IMR-90 (cell line): ENCODE results near the gene PANK2. TPM values are rescaled to one million over a fixed set of nuclear protein-coding genes. Genes with fewer than 3 reads are reported as not detected.

Experiments
- ATAC-seq: fragments of 200-7000 bp; cut with Tn5 transposase; 2 replicates; pipeline ENCODE4 v1.9.1; 2020; ENCODE audit warnings: low read depth, mild to moderate bottlenecking, moderate library complexity
- BruUV-seq: library from RNA; stranded (reverse); fragments of 400-500 nt; replicated peaks from 2 replicates; lab custom pipeline; 2021; lab: Mats Ljungman, UMichigan
- CTCF ChIA-PET: fragments of 300-600 bp; formaldehyde crosslinking; extraction: SDS; loops from one replicate; lab custom pipeline; 2021; ENCODE audit warnings: antibody characterized with exemption; lab: Yijun Ruan, JAX
- POLR2A ChIA-PET: fragments of 300-600 bp; sonication (Branson Sonifier 250); formaldehyde crosslinking; loops from one replicate; lab custom pipeline; 2022; ENCODE audit warnings: antibody characterized with exemption; ENCODE audit not compliant: unreplicated experiment; lab: Charles Lee
- DNase-seq: peaks from one replicate; pipeline ENCODE4 v3.0.0; 2013
- H2AFZ ChIP-seq: replicated peaks from 2 replicates; pipeline ENCODE3; 2013; ENCODE audit warnings: low read length, mild to moderate bottlenecking; ENCODE audit not compliant: poor library complexity
- H2AK5ac ChIP-seq: 2 replicates; pipeline ENCODE4 v1.6.1; 2013; ENCODE audit warnings: low read depth, low read length, inconsistent platforms
- H2AK9ac ChIP-seq: replicated peaks from 2 replicates; pipeline ENCODE3; 2013; ENCODE audit warnings: mild to moderate bottlenecking, low read depth, low read length, moderate library complexity; ENCODE audit not compliant: poor library complexity
- H2BK120ac ChIP-seq: 2 replicates; pipeline ENCODE4 v1.6.1; 2013; ENCODE audit warnings: low read depth, low read length, inconsistent platforms
- H2BK15ac ChIP-seq: 3 replicates; pipeline ENCODE4 v1.6.1; 2013; ENCODE audit warnings: low read depth, low read length, inconsistent platforms
- H2BK20ac ChIP-seq: 2 replicates; pipeline ENCODE4 v1.6.1; 2013; ENCODE audit warnings: low read depth, mild to moderate bottlenecking, inconsistent platforms, low read length, moderate library complexity
- H2BK5ac ChIP-seq: 2 replicates; pipeline ENCODE4 v1.6.1; 2013; ENCODE audit warnings: mild to moderate bottlenecking, low read depth, low read length, inconsistent platforms; ENCODE audit not compliant: poor library complexity, severe bottlenecking
- H3K14ac ChIP-seq: replicated peaks from 2 replicates; pipeline ENCODE4 v1.6.1; 2013; ENCODE audit warnings: low read depth, low read length, inconsistent platforms
- H3K18ac ChIP-seq: 2 replicates; pipeline ENCODE4 v1.6.1; 2013; ENCODE audit warnings: low read depth, low read length, control low read depth
- H3K23ac ChIP-seq: 2 replicates; pipeline ENCODE4 v1.6.1; 2013; ENCODE audit warnings: low read depth, low read length, inconsistent platforms
- H3K27ac ChIP-seq: 2 replicates; pipeline ENCODE4 v1.5.1; 2013; ENCODE audit warnings: mild to moderate bottlenecking, control low read depth, low read length; ENCODE audit not compliant: insufficient read depth
- H3K27me3 ChIP-seq: 2 replicates; pipeline ENCODE4 v1.6.1; 2013; ENCODE audit warnings: low read length; ENCODE audit not compliant: control insufficient read depth, insufficient read depth
- H3K36me3 ChIP-seq: 2 replicates; pipeline ENCODE4 v1.6.1; 2013; ENCODE audit warnings: low read length, mixed read lengths; ENCODE audit not compliant: control insufficient read depth, insufficient read depth
- H3K4ac ChIP-seq: 2 replicates; pipeline ENCODE4 v1.6.1; 2013; ENCODE audit warnings: low read depth, low read length, inconsistent platforms
- H3K4me1 ChIP-seq: 2 replicates; pipeline ENCODE4 v1.6.1; 2013; ENCODE audit warnings: low read length, mixed read lengths; ENCODE audit not compliant: control insufficient read depth, insufficient read depth
- H3K4me2 ChIP-seq: 2 replicates; pipeline ENCODE4 v1.6.1; 2013; ENCODE audit warnings: low read depth, mild to moderate bottlenecking, control low read depth, low read length, moderate library complexity
- H3K4me3 ChIP-seq: 2 replicates; pipeline ENCODE4 v1.5.1; 2013; ENCODE audit warnings: low read depth, mild to moderate bottlenecking, control low read depth, low read length, moderate library complexity; ENCODE audit not compliant: insufficient read depth
- H3K56ac ChIP-seq: 2 replicates; pipeline ENCODE4 v1.6.1; 2013; ENCODE audit warnings: low read length, inconsistent platforms; ENCODE audit not compliant: insufficient read depth; ENCODE audit errors: extremely low read depth
- H3K79me1 ChIP-seq, 2 experiments: 2 replicates each; pipeline ENCODE4 v1.6.1; 2013; ENCODE audit warnings: low read length in 2 of 2, inconsistent platforms in 1 of 2, low read depth in 1 of 2
- H3K9ac ChIP-seq: 2 replicates; pipeline ENCODE4 v1.6.1; 2013; ENCODE audit warnings: low read depth, low read length, control low read depth
- H3K9me1 ChIP-seq: 2 replicates; pipeline ENCODE4 v1.6.1; 2013; ENCODE audit warnings: low read length, inconsistent platforms; ENCODE audit not compliant: insufficient read depth
- H3K9me3 ChIP-seq: 2 replicates; pipeline ENCODE4 v1.6.1; 2013; ENCODE audit warnings: low read length; ENCODE audit not compliant: control insufficient read depth, insufficient read depth
- H4K20me1 ChIP-seq: 2 replicates; pipeline ENCODE4 v1.6.1; 2013; ENCODE audit warnings: low read length, inconsistent platforms; ENCODE audit not compliant: insufficient read depth
- H4K5ac ChIP-seq: 2 replicates; pipeline ENCODE4 v1.6.1; 2013; ENCODE audit warnings: mild to moderate bottlenecking, low read depth, low read length, control low read depth
- H4K8ac ChIP-seq, 2 experiments: 2 replicates each; pipeline ENCODE4 v1.6.1; 2013; ENCODE audit warnings: low read depth in 2 of 2, low read length in 2 of 2, control low read depth in 1 of 2, inconsistent platforms in 1 of 2
- H4K91ac ChIP-seq: 2 replicates; pipeline ENCODE4 v1.6.1; 2013; ENCODE audit warnings: low read depth, low read length, inconsistent platforms; ENCODE audit not compliant: insufficient read depth
- BHLHE40 ChIP-seq: fragments of 150-350 bp; IDR thresholded peaks from 2 replicates; pipeline ENCODE4 v1.6.1; 2016; ENCODE audit warnings: mild to moderate bottlenecking, low read depth, low read length
- CEBPB ChIP-seq: IDR thresholded peaks from 2 replicates; pipeline ENCODE4 v1.6.1; 2012; ENCODE audit warnings: low read depth, low read length, improper control_type of control experiment
- CHD1 ChIP-seq: IDR thresholded peaks from 2 replicates; pipeline ENCODE4 v1.6.1; 2012; ENCODE audit warnings: low read depth, low read length, improper control_type of control experiment
- CTCF ChIP-seq: conservative IDR thresholded peaks from 2 replicates; pipeline ENCODE4 v1.5.1; 2012; ENCODE audit warnings: mild to moderate bottlenecking, low read depth, low read length, improper control_type of control experiment
- ELK1 ChIP-seq: fragments of 150-350 bp; IDR thresholded peaks from 2 replicates; pipeline ENCODE4 v1.6.1; 2016; ENCODE audit warnings: low read depth, mild to moderate bottlenecking, low read length, moderate library complexity, borderline replicate concordance
- FOS ChIP-seq: fragments of 150-350 bp; IDR thresholded peaks from 2 replicates; pipeline ENCODE4 v1.6.1; 2016; ENCODE audit warnings: low read depth, low read length
- MAFK ChIP-seq: IDR thresholded peaks from 2 replicates; pipeline ENCODE4 v1.6.1; 2012; ENCODE audit warnings: low read depth, low read length, improper control_type of control experiment
- MAZ ChIP-seq: IDR thresholded peaks from 2 replicates; pipeline ENCODE4 v1.6.1; 2012; ENCODE audit warnings: low read depth, mild to moderate bottlenecking, low read length, improper control_type of control experiment, moderate library complexity, borderline replicate concordance
- MXI1 ChIP-seq: IDR thresholded peaks from 2 replicates; pipeline ENCODE4 v1.6.1; 2012; ENCODE audit warnings: low read depth, mild to moderate bottlenecking, low read length, moderate library complexity, borderline replicate concordance
- NFE2L2 ChIP-seq: fragments of 150-350 bp; IDR thresholded peaks from 2 replicates; pipeline ENCODE4 v1.6.1; 2016; ENCODE audit warnings: low read depth, mild to moderate bottlenecking, low read length
- POLR2A ChIP-seq: IDR thresholded peaks from 2 replicates; pipeline ENCODE4 v1.6.1; 2012; ENCODE audit warnings: mild to moderate bottlenecking, low read depth, low read length
- RAD21 ChIP-seq: IDR thresholded peaks from 2 replicates; pipeline ENCODE4 v1.6.1; 2012; ENCODE audit warnings: low read length, improper control_type of control experiment
- RCOR1 ChIP-seq: IDR thresholded peaks from 2 replicates; pipeline ENCODE4 v1.6.1; 2012; ENCODE audit warnings: mild to moderate bottlenecking, low read length, improper control_type of control experiment; ENCODE audit not compliant: insufficient replicate concordance
- RFX5 ChIP-seq: IDR thresholded peaks from 2 replicates; pipeline ENCODE4 v1.8.0; 2012; ENCODE audit warnings: low read depth, mild to moderate bottlenecking, low read length, moderate library complexity
- SMC3 ChIP-seq: fragments of 150-350 bp; IDR thresholded peaks from 2 replicates; pipeline ENCODE4 v1.6.1; 2016; ENCODE audit warnings: low read depth, mild to moderate bottlenecking, antibody characterized with exemption, low read length, moderate library complexity
- USF2 ChIP-seq: fragments of 150-350 bp; IDR thresholded peaks from 2 replicates; pipeline ENCODE4 v1.6.1; 2017; ENCODE audit warnings: mild to moderate bottlenecking, antibody characterized with exemption, low read length, low read depth
- WGBS, 2 experiments: methylation state at CpG; one replicate each; pipeline versions ENCODE4 v1.1.5 to v1.1.7; 2013; ENCODE audit warnings: missing lambda C conversion rate in 2 of 2; ENCODE audit not compliant: insufficient read length in 1 of 2; ENCODE audit errors: extremely low coverage in 2 of 2; 5-methylcytosine and 5-hydroxymethylcytosine counted together
- dilution Hi-C: fragments of 300-500 bp; cut with HindIII; formaldehyde crosslinking; loops from one replicate; pipeline ENCODE4 v1.14.3; 2018; ENCODE audit warnings: low sequenced_read_pairs; ENCODE audit not compliant: unreplicated experiment
- in situ Hi-C: fragments of 300-500 bp; cut with MboI; formaldehyde crosslinking; loops from 3 replicates; pipeline ENCODE4 v1.14.3; 2019; ENCODE audit warnings: low sequenced_read_pairs, inconsistent platforms, mixed read lengths
- intact Hi-C: fragments of 100-400 bp; cut with micrococcal nuclease; formaldehyde crosslinking; loops from 2 replicates; pipeline ENCODE4 v1.10.0; 2022
- polyA plus RNA-seq, 3 experiments: library from polyadenylated mRNA; depleted of rRNA; stranded (reverse); fragments of >200 nt; gene quantifications; 2 replicates each; pipeline ENCODE4 v1.2.3, GENCODE V29; 2012; ENCODE audit warnings: low replicate concordance in 1 of 3
- total RNA-seq: library from RNA; depleted of rRNA; stranded (reverse); fragments of >200 nt; gene quantifications from 2 replicates; pipeline ENCODE4 v1.2.3, GENCODE V29; 2012

Gene PANK2
- total and polyA plus RNA-seq, 2 of the 4 experiments (the other 2 are of a cell fraction): 17.7 to 28.1 TPM

GRCh38 chr20:3937618-3938017, 48.4 kb downstream of the PANK2 start:
- H3K79me1 ChIP-seq: peaks cover 16 to 51% of the 10 kb centered on the region in 2 experiments
- in situ Hi-C loops (no loop called here), dilution Hi-C loops (no loop called here), intact Hi-C loops (no loop called here)
- no peak overlapping the region for H4K8ac ChIP-seq
- no peak overlapping the region for H3K27ac ChIP-seq
- H2AK5ac ChIP-seq: no peak overlapping the region
- POLR2A ChIA-PET: no interaction called here
- H3K56ac ChIP-seq: no peak overlapping the region
- no peak overlapping the region for H3K4me2 ChIP-seq
- no peak overlapping the region for H3K4ac ChIP-seq
- H3K9me1 ChIP-seq: peaks cover 29% of the 10 kb centered on the region
- no peaks in the 10 kb centered on the region for H3K9me3 ChIP-seq
- no TSS peak for BruUV-seq
- no peak overlapping the region for H3K14ac ChIP-seq
- no peak overlapping the region for H2BK5ac ChIP-seq
- no peak overlapping the region for H2BK20ac ChIP-seq
- H3K18ac ChIP-seq: no peak overlapping the region
- H3K4me1 ChIP-seq: peaks cover 9% of the 10 kb centered on the region
- no peak overlapping the region for H2AFZ ChIP-seq
- H4K5ac ChIP-seq: no peak overlapping the region
- H3K9ac ChIP-seq: no peak overlapping the region
- no peak for TF ChIP-seq USF2
- no peak for TF ChIP-seq RFX5
- no peak for TF ChIP-seq MXI1
- TF ChIP-seq RAD21: no peak
- TF ChIP-seq NFE2L2: no peak
- TF ChIP-seq FOS: no peak
- TF ChIP-seq BHLHE40: no peak
- TF ChIP-seq CTCF: no peak
- TF ChIP-seq CEBPB: no peak
- TF ChIP-seq MAFK: no peak
- TF ChIP-seq POLR2A: no peak
- TF ChIP-seq RCOR1: no peak
- no peak for TF ChIP-seq SMC3
- no peak for TF ChIP-seq MAZ
- no peak for TF ChIP-seq CHD1
- no peak for TF ChIP-seq ELK1
- H3K4me3 ChIP-seq: no peak overlapping the region
- no peak overlapping the region for H3K23ac ChIP-seq
- no peak overlapping the region for H2AK9ac ChIP-seq
- no peak overlapping the region for H2BK15ac ChIP-seq
- no peak overlapping the region for H4K91ac ChIP-seq
- 0 out of 2 replicates have a peak, but pooled peaks cover 7% of the 10 kb centered on the region for H4K20me1 ChIP-seq
- no peak overlapping the region for H2BK120ac ChIP-seq
- H3K27me3 ChIP-seq: no peaks in the 10 kb centered on the region
- CTCF ChIA-PET: no interaction called here
- no peak for DNase-seq
- no peak for ATAC-seq
- no CpG with 5 or more reads among the region's 3 CpGs for WGBS, 2 experiments
- peaks cover 49% of the 10 kb centered on the region for H3K36me3 ChIP-seq
